GM18907 (cell line): ENCODE data around the gene PRR19.
A peak's percentile ranks its signal among the peaks of the same experiment; 100 is the strongest.

Source experiments
- ATAC-seq: cut with Tn5 transposase; IDR thresholded peaks from one replicate; pipeline ENCODE4 v1.9.1; 2021; ENCODE audit warnings: mild to moderate bottlenecking, moderate library complexity; ENCODE audit not compliant: unreplicated experiment

Gene PRR19

GRCh38 chr19:42270346-42271044, 31.4 kb upstream of the PRR19 start:
- ATAC-seq, result no peak

- no peak for ATAC-seq
These were observed 30.9 kb upstream of the PRR19 start for GRCh38 chr19:42271045-42271419.

GRCh38 chr19:42271861-42272534, 29.9 kb upstream of the PRR19 start:
- ATAC-seq, result no peak

- ATAC-seq, result no peak
These were observed 29.4 kb upstream of the PRR19 start for GRCh38 chr19:42272535-42272897.

GRCh38 chr19:42272989-42273406, 28.9 kb upstream of the PRR19 start:
- no peak for ATAC-seq

GRCh38 chr19:42273407-42274064, 28.4 kb upstream of the PRR19 start:
- no peak for ATAC-seq

- no peak for ATAC-seq
These were observed 27.8 kb upstream of the PRR19 start for GRCh38 chr19:42274065-42274682.

- no peak for ATAC-seq
These were observed 26.8 kb upstream of the PRR19 start for GRCh38 chr19:42275103-42275502.

- no peak for ATAC-seq
These were observed 26.4 kb upstream of the PRR19 start for GRCh38 chr19:42275517-42275916.

GRCh38 chr19:42276284-42276683, 25.6 kb upstream of the PRR19 start:
- no peak for ATAC-seq

- no peak for ATAC-seq
These were observed 25.1 kb upstream of the PRR19 start for GRCh38 chr19:42276821-42277220.

GRCh38 chr19:42277821-42278451, 24.0 kb upstream of the PRR19 start:
- ATAC-seq, result no peak

- ATAC-seq, result no peak
These were observed 23.3 kb upstream of the PRR19 start for GRCh38 chr19:42278452-42279154.

- ATAC-seq, result no peak
These were observed 22.6 kb upstream of the PRR19 start for GRCh38 chr19:42279155-42279901.

GRCh38 chr19:42279902-42280814, 21.8 kb upstream of the PRR19 start:
- ATAC-seq, result peak; percentile 30

GRCh38 chr19:42280815-42281145, 21.2 kb upstream of the PRR19 start:
- ATAC-seq, result no peak

GRCh38 chr19:42281146-42281826, 20.6 kb upstream of the PRR19 start:
- no peak for ATAC-seq
